Upper lobe of left lung (tissue), 6 donors: ENCODE measurements around the gene PADI1. TPM values are rescaled to one million over a fixed set of nuclear protein-coding genes. Genes with fewer than 3 reads are reported as not detected.

Source experiments
- ATAC-seq, 2 donors: fragments of 200-7000 bp; cut with Tn5 transposase; one replicate each; pipeline ENCODE4 v1.9.1; 2022; ENCODE audit warnings: mild to moderate bottlenecking in 2 of 2, moderate library complexity in 2 of 2; ENCODE audit not compliant: low FRiP score in 2 of 2
- DNase-seq, 2 donors: peaks; one replicate each; pipeline ENCODE4 v3.0.0-alpha.2; 2019 to 2020
- H3K27ac ChIP-seq, 4 donors: fragments of 200-600 bp; sonication (generic); one replicate each; pipeline ENCODE4 v1.5.1; 2016 to 2019
- H3K27me3 ChIP-seq, 4 donors: fragments of 200-600 bp; sonication (generic); one replicate each; pipeline ENCODE4 v1.5.1; 2017 to 2019
- H3K36me3 ChIP-seq, 4 donors: fragments of 200-600 bp; sonication (generic); one replicate each; pipeline ENCODE4 v1.5.1; 2016 to 2019
- H3K4me1 ChIP-seq, 4 donors: fragments of 200-600 bp; sonication (generic); one replicate each; pipeline ENCODE4 v1.5.1; 2018 to 2019
- H3K4me3 ChIP-seq, 4 donors: fragments of 200-600 bp; sonication (generic); one replicate each; pipeline ENCODE4 v1.5.1; 2017 to 2019; ENCODE audit warnings: mild to moderate bottlenecking in 2 of 4, moderate library complexity in 1 of 4
- H3K9me3 ChIP-seq, 4 donors: fragments of 200-600 bp; sonication (generic); one replicate each; pipeline ENCODE4 v1.5.1; 2018 to 2019
- EP300 ChIP-seq, 4 donors: sonication (generic); formaldehyde crosslinking; IDR thresholded peaks; one replicate each; pipeline ENCODE4 v1.5.1; 2017; ENCODE audit warnings: antibody characterized with exemption in 4 of 4, control low read depth in 2 of 4
- POLR2A ChIP-seq, 4 donors: fragments of 450-650 bp; IDR thresholded peaks; one replicate each; pipeline ENCODE4 v1.5.1; 2016 to 2017; ENCODE audit warnings: antibody characterized with exemption in 4 of 4, mild to moderate bottlenecking in 2 of 4
- POLR2AphosphoS5 ChIP-seq, 2 donors: sonication (generic); formaldehyde crosslinking; IDR thresholded peaks; one replicate each; pipeline ENCODE4 v1.5.1; 2017; ENCODE audit warnings: antibody characterized with exemption in 2 of 2
- WGBS, 2 donors: methylation state at CpG; one replicate each; pipeline ENCODE4 v1.1.5; 2017 to 2018; 5-methylcytosine and 5-hydroxymethylcytosine counted together
- total RNA-seq, 6 donors: library from RNA; depleted of rRNA in 4 of 6; stranded (reverse); fragments of >200 nt in 4 of 6; gene quantifications; one replicate each; pipeline versions ENCODE4 v1.1.0 to v1.2.1, GENCODE V29; 2016 to 2021
- TF ChIP-seq, protein P1 (sequence below), 6 experiments: fragments of 450-650 bp in 4 of 6; fragments of 200-600 bp in 2 of 6; sonication (generic) in 2 of 6; IDR thresholded peaks; one replicate each; pipeline ENCODE4 v1.5.1; 2016 to 2019; ENCODE audit warnings: antibody characterized with exemption in 6 of 6
- donor health status: DM: no; HTN: no; CAD: no; lungs with moderate emphysema.
- donor health status: DM: no; HTN: yes; CAD: no; lungs with severe emphysema.

PADI1 gene
- total RNA-seq, 6 donors from 2014 or later = not detected

DNA sequence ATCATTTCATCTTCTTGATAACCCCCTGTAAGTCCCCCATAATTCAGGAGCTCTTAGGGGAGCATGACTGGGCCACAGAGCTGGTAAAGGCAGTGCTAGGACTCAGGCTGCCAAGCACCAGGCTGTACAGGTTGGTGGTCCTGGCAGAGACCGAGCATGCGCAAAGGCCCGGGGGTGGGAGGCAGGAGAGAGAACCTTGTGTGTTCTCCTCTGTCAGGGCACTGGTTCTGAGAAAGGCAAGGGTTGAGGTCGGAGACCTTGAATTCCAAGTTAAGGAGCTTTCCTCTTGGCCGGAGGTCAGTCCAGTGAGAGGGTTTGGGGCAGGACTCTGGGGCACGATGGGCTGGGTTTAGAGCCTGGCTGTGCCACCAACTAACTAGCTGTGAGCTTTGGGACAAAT is 67.1 kb downstream of the PADI1 start:
- Histone ChIP-seq H3K36me3 (no peaks in the 10 kb centered on the region), H3K27ac (no peak overlapping the region), H3K4me3 (no peak overlapping the region), H3K27me3 (no peaks in the 10 kb centered on the region), H3K9me3 (no peaks in the 10 kb centered on the region), H3K4me1 (no peaks in the 10 kb centered on the region)
- ATAC-seq (no peak), DNase-seq (no peak)
- WGBS, 2 donors = 76 to 92% methylated on average over 3 to 6 of the region's 6 CpGs
- no peak for TF ChIP-seq POLR2AphosphoS5 (IDR thresholded peaks at IDR 0.05)
- TF ChIP-seq POLR2A (IDR thresholded peaks at IDR 0.05) = no peak
- TF ChIP-seq, protein P1, sequence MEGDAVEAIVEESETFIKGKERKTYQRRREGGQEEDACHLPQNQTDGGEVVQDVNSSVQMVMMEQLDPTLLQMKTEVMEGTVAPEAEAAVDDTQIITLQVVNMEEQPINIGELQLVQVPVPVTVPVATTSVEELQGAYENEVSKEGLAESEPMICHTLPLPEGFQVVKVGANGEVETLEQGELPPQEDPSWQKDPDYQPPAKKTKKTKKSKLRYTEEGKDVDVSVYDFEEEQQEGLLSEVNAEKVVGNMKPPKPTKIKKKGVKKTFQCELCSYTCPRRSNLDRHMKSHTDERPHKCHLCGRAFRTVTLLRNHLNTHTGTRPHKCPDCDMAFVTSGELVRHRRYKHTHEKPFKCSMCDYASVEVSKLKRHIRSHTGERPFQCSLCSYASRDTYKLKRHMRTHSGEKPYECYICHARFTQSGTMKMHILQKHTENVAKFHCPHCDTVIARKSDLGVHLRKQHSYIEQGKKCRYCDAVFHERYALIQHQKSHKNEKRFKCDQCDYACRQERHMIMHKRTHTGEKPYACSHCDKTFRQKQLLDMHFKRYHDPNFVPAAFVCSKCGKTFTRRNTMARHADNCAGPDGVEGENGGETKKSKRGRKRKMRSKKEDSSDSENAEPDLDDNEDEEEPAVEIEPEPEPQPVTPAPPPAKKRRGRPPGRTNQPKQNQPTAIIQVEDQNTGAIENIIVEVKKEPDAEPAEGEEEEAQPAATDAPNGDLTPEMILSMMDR (IDR thresholded peaks at IDR 0.05) = no peak
- no peak for TF ChIP-seq EP300 (IDR thresholded peaks at IDR 0.05)

DNA sequence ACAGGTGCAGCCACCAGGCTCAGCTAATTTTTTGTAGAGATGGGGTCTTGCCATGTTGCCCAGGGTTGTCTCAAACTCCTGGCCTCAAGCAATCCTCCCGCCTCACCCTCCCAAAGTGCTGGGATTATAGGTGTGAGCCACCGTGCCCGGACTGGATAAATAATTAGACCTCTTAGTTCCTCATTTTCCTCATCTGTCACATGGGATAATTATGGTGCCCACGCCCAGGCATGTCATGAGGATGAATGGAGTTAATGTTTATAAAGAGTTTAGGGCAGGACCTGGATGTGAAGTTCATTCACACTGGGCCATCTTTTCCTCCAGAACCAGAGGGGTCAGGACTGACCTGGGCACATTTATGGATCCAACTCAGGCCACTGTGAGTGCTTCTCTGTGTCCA is 67.7 kb downstream of the PADI1 start:
- Histone ChIP-seq H3K27me3 (no peaks in the 10 kb centered on the region), H3K4me1 (no peaks in the 10 kb centered on the region), H3K9me3 (no peaks in the 10 kb centered on the region), H3K27ac (no peak overlapping the region), H3K36me3 (no peaks in the 10 kb centered on the region), H3K4me3 (no peak overlapping the region)
- DNase-seq = no peak
- WGBS, 2 donors = 41 to 43% methylated on average over 4 of the region's 4 CpGs
- TF ChIP-seq POLR2AphosphoS5 (IDR thresholded peaks at IDR 0.05) (no peak), EP300 (IDR thresholded peaks at IDR 0.05) (no peak), POLR2A (IDR thresholded peaks at IDR 0.05) (no peak)
- TF ChIP-seq, protein P1 (IDR thresholded peaks at IDR 0.05) = no peak
- ATAC-seq = no peak

DNA sequence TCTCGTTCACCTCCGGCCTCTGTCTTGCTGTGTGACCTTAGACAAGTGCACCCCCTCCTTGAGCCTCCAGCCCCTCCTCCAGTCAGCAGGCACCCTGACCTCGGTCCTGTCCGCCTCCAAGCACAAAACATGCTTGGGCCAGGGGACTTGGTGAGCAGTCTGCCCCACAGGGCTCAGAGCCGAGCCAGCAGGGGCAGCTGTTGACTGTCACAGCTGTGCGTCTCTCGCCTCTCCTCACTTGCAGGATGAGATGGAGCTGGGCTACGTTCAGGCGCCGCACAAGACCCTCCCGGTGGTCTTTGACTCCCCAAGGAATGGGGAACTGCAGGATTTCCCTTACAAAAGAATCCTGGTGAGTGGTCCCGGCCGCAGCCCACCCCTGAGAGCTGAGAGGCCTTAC is 68.2 kb downstream of the PADI1 start:
- 72 to 78% methylated on average over 13 of the region's 13 CpGs for WGBS, 2 donors
- Histone ChIP-seq H3K27ac (no peak overlapping the region), H3K9me3 (no peaks in the 10 kb centered on the region), H3K4me1 (no peaks in the 10 kb centered on the region), H3K4me3 (no peak overlapping the region), H3K36me3 (no peaks in the 10 kb centered on the region), H3K27me3 (no peaks in the 10 kb centered on the region)
- TF ChIP-seq EP300 (IDR thresholded peaks at IDR 0.05) (no peak), POLR2A (IDR thresholded peaks at IDR 0.05) (no peak), POLR2AphosphoS5 (IDR thresholded peaks at IDR 0.05) (no peak)
- TF ChIP-seq, protein P1 (IDR thresholded peaks at IDR 0.05) = no peak
- DNase-seq = no peak
- ATAC-seq = no peak

DNA sequence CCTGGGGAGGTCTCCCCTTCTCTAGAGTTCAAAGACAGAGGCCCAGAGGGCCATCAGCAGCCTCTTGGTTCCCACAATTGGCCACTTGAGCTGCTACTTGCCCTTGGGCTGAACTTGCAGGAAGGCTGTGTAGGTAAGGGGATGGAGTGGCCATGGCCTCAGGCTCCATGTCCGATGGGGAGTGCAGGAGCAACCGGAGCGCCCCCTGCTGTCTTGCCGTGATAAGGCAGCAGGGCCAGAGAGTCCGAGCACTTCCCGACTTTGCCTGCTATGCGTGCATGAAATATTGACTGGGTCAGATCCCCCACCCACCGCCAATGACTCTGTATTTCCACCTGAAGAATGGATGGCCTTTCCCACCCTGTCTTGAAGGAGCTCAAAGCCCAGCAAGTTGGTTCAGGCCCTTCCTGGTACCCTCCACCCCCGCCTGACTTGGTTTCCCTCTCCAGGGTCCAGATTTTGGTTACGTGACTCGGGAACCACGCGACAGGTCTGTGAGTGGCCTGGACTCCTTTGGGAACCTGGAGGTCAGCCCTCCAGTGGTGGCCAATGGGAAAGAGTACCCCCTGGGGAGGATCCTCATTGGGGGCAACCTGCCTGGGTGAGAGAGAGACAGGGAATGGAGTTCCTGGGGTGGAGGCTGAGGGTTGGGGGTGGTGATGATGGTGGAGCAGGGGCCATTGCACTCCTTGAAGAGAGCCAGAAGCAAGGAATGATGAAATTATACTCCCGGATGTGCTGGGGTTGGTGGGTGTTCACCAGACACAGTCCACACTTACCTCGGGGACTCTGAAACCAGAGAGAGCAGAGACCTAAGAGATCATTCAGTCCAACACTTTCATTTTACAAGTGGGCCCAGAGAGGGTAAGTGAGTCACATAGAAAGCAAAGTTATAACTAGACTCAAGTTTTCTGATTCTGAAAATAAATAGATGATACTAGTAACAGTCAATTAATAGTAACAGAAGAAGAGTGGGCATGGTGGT is 69.5 kb downstream of the PADI1 start:
- Histone ChIP-seq H3K36me3 (no peaks in the 10 kb centered on the region), H3K4me1 (no peaks in the 10 kb centered on the region), H3K4me3 (no peak overlapping the region), H3K9me3 (no peaks in the 10 kb centered on the region), H3K27me3 (no peaks in the 10 kb centered on the region), H3K27ac (no peak overlapping the region)
- 57 to 73% methylated on average over 8 to 15 of the region's 15 CpGs for WGBS, 2 donors
- ATAC-seq (peak in 1 of 2 donors; percentile 62), DNase-seq (peak in 1 of 2 donors; percentile 57)
- TF ChIP-seq, protein P1 (IDR thresholded peaks at IDR 0.05) = peak; percentile 22 to 53 (median 47)
- TF ChIP-seq POLR2A (IDR thresholded peaks at IDR 0.05) (no peak), EP300 (IDR thresholded peaks at IDR 0.05) (no peak), POLR2AphosphoS5 (IDR thresholded peaks at IDR 0.05) (no peak)
